Hepatocyte (in vitro differentiated cells): ENCODE measurements around the gene TMEM250. TPM values are rescaled to one million over a fixed set of nuclear protein-coding genes. Genes with fewer than 3 reads are reported as not detected.
A peak's percentile ranks its signal among the peaks of the same experiment; 100 is the strongest.

Experiments
- DNase-seq: peaks from one replicate; pipeline ENCODE4 v3.0.0-alpha.2; 2016; ENCODE audit warnings: low spot score
- H2AFZ ChIP-seq: fragments of 200-600 bp; sonication (generic); 2 replicates; pipeline ENCODE4 v1.6.0; 2016; ENCODE audit warnings: antibody characterized with exemption, mild to moderate bottlenecking
- H3K27ac ChIP-seq: fragments of 200-600 bp; sonication (generic); 2 replicates; pipeline ENCODE4 v1.5.1; 2016; ENCODE audit warnings: mild to moderate bottlenecking
- H3K27me3 ChIP-seq: fragments of 200-600 bp; sonication (generic); 2 replicates; pipeline ENCODE4 v1.6.1; 2016
- H3K36me3 ChIP-seq: fragments of 200-600 bp; sonication (generic); replicated peaks from 2 replicates; pipeline ENCODE4 v1.5.1; 2016; ENCODE audit warnings: low read depth; ENCODE audit not compliant: insufficient read depth
- H3K4me1 ChIP-seq: fragments of 200-600 bp; sonication (generic); 2 replicates; pipeline ENCODE4 v1.5.1; 2016; ENCODE audit warnings: mild to moderate bottlenecking, moderate library complexity; ENCODE audit not compliant: insufficient read depth
- H3K4me2 ChIP-seq: fragments of 200-600 bp; sonication (generic); 2 replicates; pipeline ENCODE4 v1.6.0; 2016
- H3K4me3 ChIP-seq: fragments of 200-600 bp; sonication (generic); 2 replicates; pipeline ENCODE4 v1.5.1; 2016; ENCODE audit warnings: mild to moderate bottlenecking
- H3K79me2 ChIP-seq: fragments of 200-600 bp; sonication (generic); 2 replicates; pipeline ENCODE4 v1.6.0; 2017; ENCODE audit warnings: mild to moderate bottlenecking
- H3K9me2 ChIP-seq: fragments of 200-600 bp; sonication (generic); replicated peaks from 2 replicates; pipeline ENCODE4 v1.6.0; 2017; ENCODE audit warnings: mild to moderate bottlenecking; ENCODE audit not compliant: insufficient read depth
- H3K9me3 ChIP-seq: fragments of 200-600 bp; sonication (generic); 2 replicates; pipeline ENCODE4 v1.5.1; 2016; ENCODE audit warnings: low read depth, mild to moderate bottlenecking
- H4K20me1 ChIP-seq: fragments of 200-600 bp; sonication (generic); 2 replicates; pipeline ENCODE4 v1.6.0; 2016; ENCODE audit warnings: mild to moderate bottlenecking; ENCODE audit not compliant: insufficient read depth, poor library complexity, severe bottlenecking
- CTCF ChIP-seq: fragments of 200-600 bp; sonication (generic); IDR thresholded peaks from 2 replicates; pipeline ENCODE4 v1.5.1; 2016; ENCODE audit warnings: antibody characterized with exemption, mild to moderate bottlenecking; ENCODE audit not compliant: poor library complexity
- EZH2 ChIP-seq: fragments of 200-600 bp; sonication (generic); IDR thresholded peaks from 2 replicates; pipeline ENCODE4 v1.6.1; 2016; ENCODE audit warnings: antibody characterized with exemption, mild to moderate bottlenecking, borderline replicate concordance
- EZH2phosphoT487 ChIP-seq: fragments of 200-600 bp; sonication (generic); IDR thresholded peaks from one replicate; pipeline ENCODE4 v1.6.1; 2018; ENCODE audit warnings: antibody characterized with exemption, mild to moderate bottlenecking, low read depth, moderate library complexity; ENCODE audit not compliant: unreplicated experiment, severe bottlenecking
- WGBS: methylation state at CpG from one replicate; pipeline ENCODE4 v1.1.6; 2016; ENCODE audit warnings: low lambda C conversion rate; ENCODE audit errors: missing lambda C conversion rate; 5-methylcytosine and 5-hydroxymethylcytosine counted together
- polyA plus RNA-seq: library from polyadenylated mRNA; unstranded; fragments of >200 nt; fragmentation: Nextera tagmentation; extraction: Ambion mirVana; gene quantifications from 2 replicates; pipeline ENCODE4 v1.2.1, GENCODE V29; 2016
- total RNA-seq: library from RNA; depleted of rRNA; stranded (reverse); fragments of >200 nt; gene quantifications from 2 replicates; pipeline ENCODE4 v1.2.3, GENCODE V29; 2014

Gene TMEM250
- total and polyA plus RNA-seq, 2 experiments from 2014 or later = 37.8 to 47.6 TPM

- TF ChIP-seq EZH2 = no peak
- no peak for TF ChIP-seq EZH2phosphoT487
- TF ChIP-seq CTCF = no peak
- H3K36me3 ChIP-seq = no peaks in the 10 kb centered on the region
- no peak overlapping the region for H3K27ac ChIP-seq
- no peak overlapping the region for H2AFZ ChIP-seq
- no peaks in the 10 kb centered on the region for H3K4me1 ChIP-seq
- H3K9me2 ChIP-seq = no peaks in the 10 kb centered on the region
- H3K9me3 ChIP-seq = no peaks in the 10 kb centered on the region
- H4K20me1 ChIP-seq = no peaks in the 10 kb centered on the region
- peaks cover 19% of the 10 kb centered on the region for H3K27me3 ChIP-seq
- no peak overlapping the region for H3K4me3 ChIP-seq
- H3K79me2 ChIP-seq = no peaks in the 10 kb centered on the region
- no peak for DNase-seq
- no peak overlapping the region for H3K4me2 ChIP-seq
- WGBS = 77% methylated on average over 5 of the region's 5 CpGs
Measured at GRCh38 chr9:136140046-136140445, 21.4 kb upstream of the TMEM250 start.

GRCh38 chr9:136138566-136138965, 19.9 kb upstream of the TMEM250 start:
- TF ChIP-seq EZH2phosphoT487 = no peak
- TF ChIP-seq CTCF = peak; percentile 38
- Histone ChIP-seq H3K4me2 (no peak overlapping the region), H3K27me3 (peaks cover 29% of the 10 kb centered on the region), H4K20me1 (no peaks in the 10 kb centered on the region), H3K79me2 (no peaks in the 10 kb centered on the region), H3K36me3 (no peaks in the 10 kb centered on the region), H2AFZ (no peak overlapping the region), H3K4me3 (no peak overlapping the region), H3K9me3 (no peaks in the 10 kb centered on the region), H3K27ac (no peak overlapping the region), H3K4me1 (peaks cover 6% of the 10 kb centered on the region), H3K9me2 (no peaks in the 10 kb centered on the region)
- peak; percentile 66 for DNase-seq
- WGBS = 20% methylated on average over 9 of the region's 9 CpGs

GRCh38 chr9:136137321-136138265, 18.9 kb upstream of the TMEM250 start:
- H3K9me2 ChIP-seq = no peaks in the 10 kb centered on the region
- H3K79me2 ChIP-seq = no peaks in the 10 kb centered on the region
- H3K27ac ChIP-seq = no peak overlapping the region
- H3K36me3 ChIP-seq = no peaks in the 10 kb centered on the region
- H4K20me1 ChIP-seq = no peaks in the 10 kb centered on the region
- no peaks in the 10 kb centered on the region for H3K9me3 ChIP-seq
- TF ChIP-seq CTCF (no peak), EZH2 (no peak), EZH2phosphoT487 (no peak)
- WGBS = 89% methylated on average over 26 of the region's 27 CpGs
- no peak for DNase-seq
- H3K4me3 ChIP-seq = no peak overlapping the region
- H2AFZ ChIP-seq = no peak overlapping the region
- no peak overlapping the region for H3K4me2 ChIP-seq
- peaks cover 6% of the 10 kb centered on the region for H3K4me1 ChIP-seq
- peaks cover 29% of the 10 kb centered on the region for H3K27me3 ChIP-seq
